COR-L47 (cell line): Measurements from ENCODE around the gene TBATA.

Experiments used
- DNase-seq: peaks from one replicate; lab custom pipeline; 2025; lab: John Stamatoyannopoulos, UW

TBATA gene, protein sequence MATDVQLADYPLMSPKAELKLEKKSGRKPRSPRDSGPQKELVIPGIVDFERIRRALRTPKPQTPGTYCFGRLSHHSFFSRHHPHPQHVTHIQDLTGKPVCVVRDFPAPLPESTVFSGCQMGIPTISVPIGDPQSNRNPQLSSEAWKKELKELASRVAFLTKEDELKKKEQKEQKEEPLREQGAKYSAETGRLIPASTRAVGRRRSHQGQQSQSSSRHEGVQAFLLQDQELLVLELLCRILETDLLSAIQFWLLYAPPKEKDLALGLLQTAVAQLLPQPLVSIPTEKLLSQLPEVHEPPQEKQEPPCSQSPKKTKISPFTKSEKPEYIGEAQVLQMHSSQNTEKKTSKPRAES

GRCh38 chr10:70785190-70785589, at the start of gene TBATA:
TBATA (minus strand) TSS chr10:70785377; CDS start chr10:70783379, 1,998 bp downstream.
- DNase-seq, result no peak

GRCh38 chr10:70834441-70835151, 49.4 kb upstream of the TBATA start:
- DNase-seq, result no peak

GRCh38 chr10:70834021-70834420, 48.8 kb upstream of the TBATA start:
- DNase-seq, result no peak

DNA sequence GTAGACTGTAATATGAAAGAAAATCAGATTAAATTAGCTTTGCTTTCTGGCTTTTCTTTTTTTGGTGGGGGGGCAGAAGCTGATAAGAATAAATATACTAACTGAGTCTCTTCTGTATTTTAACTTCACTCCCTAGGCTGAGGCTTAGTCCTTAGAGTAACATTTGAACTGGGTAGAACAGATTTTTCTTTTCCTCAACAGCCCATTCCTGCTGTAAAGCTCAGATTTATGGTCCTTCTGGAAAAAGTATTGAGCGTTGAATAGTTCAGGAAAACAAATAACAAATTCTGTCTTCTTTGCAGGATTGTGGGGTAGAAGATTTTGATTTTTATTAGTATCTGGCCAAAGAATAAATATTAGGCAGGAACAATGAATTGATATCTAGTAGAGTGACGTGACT, 48.4 kb upstream of the TBATA start:
- no peak for DNase-seq

GRCh38 chr10:70832852-70833528, 47.8 kb upstream of the TBATA start:
- no peak for DNase-seq

GRCh38 chr10:70832221-70832620, 47.0 kb upstream of the TBATA start:
- DNase-seq, result no peak

DNA sequence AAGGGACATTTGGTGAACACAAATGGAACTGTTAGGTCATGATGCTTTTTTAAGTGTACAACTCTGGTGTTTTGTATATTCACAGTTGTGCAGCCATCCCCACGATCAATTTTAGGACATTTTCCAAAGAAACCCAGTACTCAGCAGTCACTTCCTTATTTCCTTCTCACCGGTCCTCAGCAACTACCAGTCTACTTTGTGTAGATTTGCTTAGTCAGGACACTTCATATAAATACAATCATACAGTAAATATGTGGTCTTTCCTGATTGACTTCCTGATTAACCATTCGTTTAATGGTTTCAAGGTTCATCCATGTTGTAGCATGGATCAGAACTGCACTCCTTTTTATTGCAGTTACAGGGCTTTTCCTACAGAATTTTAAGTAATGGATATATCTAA, 45.0 kb upstream of the TBATA start:
- DNase-seq, result no peak

- DNase-seq, result no peak
Observed at GRCh38 chr10:70829543-70829942, 44.4 kb upstream of the TBATA start.

- DNase-seq, result no peak
Observed at GRCh38 chr10:70828923-70829322, 43.7 kb upstream of the TBATA start.

- no peak for DNase-seq
Observed at GRCh38 chr10:70827086-70827757, 42.0 kb upstream of the TBATA start.

DNA sequence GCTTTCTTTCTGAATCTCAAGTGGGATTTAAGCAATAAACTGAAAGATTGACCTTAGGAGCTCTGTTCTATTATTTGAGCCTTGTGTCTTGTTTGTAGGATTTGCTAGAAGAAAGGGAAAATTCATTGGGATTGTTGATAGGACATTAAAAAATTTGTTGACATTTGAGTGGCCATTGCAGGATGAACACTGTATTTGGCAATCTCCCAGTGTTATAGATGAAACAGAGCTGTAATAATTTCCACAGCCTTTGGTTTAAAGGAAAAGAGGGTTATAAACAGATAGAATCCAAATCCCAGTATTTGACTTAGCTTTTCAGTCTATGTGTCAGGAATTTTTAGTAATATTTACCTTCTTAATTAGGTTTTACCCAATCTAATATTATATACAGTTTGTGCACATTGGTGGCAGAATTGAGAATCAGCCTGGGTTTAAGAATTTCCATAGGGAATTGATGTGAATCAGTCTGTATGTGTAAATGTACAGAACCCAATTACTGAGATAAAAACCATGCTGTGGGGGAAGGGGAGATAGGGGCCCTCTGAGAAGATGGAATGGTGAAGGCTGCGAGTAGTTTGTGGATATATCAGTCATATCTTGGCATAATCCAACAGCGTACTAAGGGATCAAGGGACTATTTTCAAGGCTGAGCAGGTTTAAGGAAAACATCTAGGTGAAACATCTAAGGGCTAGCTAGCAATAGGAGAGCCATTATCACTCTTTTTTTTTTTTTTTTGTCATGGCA, 37.1 kb upstream of the TBATA start:
- DNase-seq, result no peak

DNA sequence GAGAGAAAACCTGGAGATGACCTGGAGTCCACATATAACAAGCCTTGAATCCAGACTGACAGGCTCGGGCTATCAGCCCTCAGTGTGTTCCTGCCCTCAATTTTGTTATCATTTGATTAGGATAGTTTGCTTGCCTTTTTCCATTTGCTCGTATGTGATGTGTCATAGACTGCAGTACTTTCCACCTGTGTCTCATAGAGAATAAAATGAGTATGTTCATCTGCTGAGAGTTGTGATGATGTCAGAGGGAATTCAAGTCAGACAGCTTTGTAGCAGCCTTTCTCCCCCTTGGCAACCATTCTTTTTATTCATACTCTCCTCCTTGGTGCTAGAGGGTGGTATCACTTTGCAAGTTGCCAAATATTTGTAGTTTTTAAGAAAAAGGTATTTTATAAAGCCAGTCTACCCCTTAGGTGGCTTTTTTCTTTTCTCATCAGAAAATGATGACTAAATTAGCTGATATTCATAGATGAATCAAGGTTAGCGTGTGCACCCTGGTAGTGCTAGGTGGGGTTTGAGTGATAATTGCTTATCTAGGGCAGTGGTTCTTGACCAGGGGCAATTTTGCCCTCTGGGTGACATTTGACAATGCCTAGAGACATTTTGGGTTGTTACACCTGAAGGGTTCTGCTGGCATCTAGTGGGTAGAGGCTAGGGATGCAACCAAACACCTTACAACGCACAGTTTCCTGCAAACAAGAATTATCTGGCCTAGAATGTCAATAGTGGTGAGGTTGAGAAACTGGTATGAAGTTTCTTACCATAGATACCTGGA, 36.0 kb upstream of the TBATA start:
- no peak for DNase-seq

- DNase-seq, result peak; percentile 21
Observed at GRCh38 chr10:70816220-70816894, 31.2 kb upstream of the TBATA start.

- peak; percentile 47 for DNase-seq
Observed at GRCh38 chr10:70815504-70816219, 30.5 kb upstream of the TBATA start, which contains the start of gene SGPL1. SGPL1 (plus strand) TSS chr10:70815948; CDS start chr10:70816854, 906 bp downstream.

DNA sequence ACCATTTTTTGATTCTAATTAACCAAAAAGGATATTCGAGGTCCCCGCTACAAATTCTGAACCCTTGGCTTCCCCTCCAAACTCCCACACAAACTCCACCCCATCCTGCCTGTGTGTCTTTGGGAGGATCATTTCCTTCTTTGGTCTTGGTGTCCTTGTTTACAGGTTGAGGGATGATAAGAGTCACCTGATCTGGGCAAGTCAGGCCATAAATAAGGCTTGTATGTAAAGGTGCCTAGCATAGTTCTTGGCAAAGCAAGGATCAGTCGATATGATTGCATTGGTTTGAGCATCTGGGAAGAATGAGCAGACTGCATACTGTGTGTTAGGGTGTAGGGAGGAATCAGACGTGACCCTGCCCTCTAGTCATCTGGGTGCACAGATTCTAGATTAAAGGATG, 28.9 kb upstream of the TBATA start:
- no peak for DNase-seq

DNA sequence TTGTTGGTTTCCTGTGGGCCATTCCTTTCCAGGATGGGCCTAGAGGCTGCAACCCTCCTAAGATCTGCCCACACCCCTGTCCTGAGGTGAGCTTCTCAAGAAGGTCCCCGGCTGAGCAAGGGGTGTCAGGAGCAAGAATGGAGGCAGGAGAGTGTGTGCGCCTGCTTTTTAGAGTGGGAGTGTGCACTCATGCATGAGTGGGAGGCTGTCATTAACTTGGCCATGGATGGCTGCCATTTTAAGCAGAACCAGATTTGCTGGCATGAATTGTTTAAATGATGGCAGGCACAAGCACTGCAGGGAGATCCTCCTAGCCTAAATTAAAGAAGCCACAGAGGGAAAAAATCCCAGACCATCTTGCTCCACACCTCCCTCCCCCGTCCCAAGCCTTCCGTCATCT, 27.6 kb upstream of the TBATA start:
- no peak for DNase-seq

DNA sequence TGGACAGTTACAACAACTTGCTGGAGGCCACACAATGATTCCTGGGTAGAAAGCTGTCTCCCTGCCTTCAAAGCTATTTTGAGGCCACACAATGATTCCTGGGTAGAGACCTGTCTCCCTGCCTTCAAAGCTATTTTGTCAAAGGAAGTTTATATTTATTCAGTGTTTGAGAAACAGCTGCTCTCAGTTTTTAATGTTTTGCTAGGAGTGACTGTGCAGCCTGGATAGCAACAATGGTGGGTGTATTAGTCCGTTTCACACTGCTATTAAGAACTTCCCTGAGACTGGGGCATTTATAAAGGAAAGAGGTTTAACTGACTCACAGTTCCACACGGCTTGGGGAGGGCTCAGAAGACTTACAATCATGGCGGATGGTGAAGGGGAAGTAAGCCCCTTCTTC, 26.7 kb upstream of the TBATA start:
- DNase-seq, result no peak

GRCh38 chr10:70810967-70811366, 25.8 kb upstream of the TBATA start:
- DNase-seq, result no peak

- DNase-seq, result no peak
Observed at GRCh38 chr10:70809726-70810125, 24.5 kb upstream of the TBATA start.
